Panc1 (cell line): ENCODE measurements around the gene IL1RAPL1. TPM values are rescaled to one million over a fixed set of nuclear protein-coding genes. Genes with fewer than 3 reads are reported as not detected.

Experiments used
- ATAC-seq: fragments of 200-7000 bp; cut with Tn5 transposase; 2 replicates; pipeline ENCODE4 v1.9.1; 2020; ENCODE audit warnings: mild to moderate bottlenecking, moderate library complexity
- BruUV-seq: library from RNA; stranded (reverse); fragments of 400-500 nt; replicated peaks from 2 replicates; lab custom pipeline; 2021; lab: Mats Ljungman, UMichigan
- CTCF ChIA-PET: fragments of 300-600 bp; sonication (Branson Sonifier 250); formaldehyde crosslinking; loops from one replicate; lab custom pipeline; 2022; ENCODE audit warnings: antibody characterized with exemption; lab: Charles Lee
- POLR2A ChIA-PET: fragments of 300-600 bp; sonication (Branson Sonifier 250); formaldehyde crosslinking; loops from one replicate; lab custom pipeline; 2022; ENCODE audit warnings: antibody characterized with exemption; lab: Charles Lee
- DNase-seq: peaks from one replicate; pipeline ENCODE4 v3.0.0-alpha.2; 2010; ENCODE audit warnings: low read depth, low spot score
- H3K27ac ChIP-seq: 2 replicates; pipeline ENCODE4 v1.5.1; 2011; ENCODE audit warnings: mild to moderate bottlenecking, low read length, inconsistent platforms
- H3K27me3 ChIP-seq: fragments of 200-500 bp; sonication (Bioruptor generic); 2 replicates; pipeline ENCODE4 v1.6.0; 2014; ENCODE audit warnings: low read length, inconsistent platforms; ENCODE audit not compliant: control insufficient read depth, insufficient read depth
- H3K36me3 ChIP-seq: fragments of 200-500 bp; sonication (Bioruptor generic); 2 replicates; pipeline ENCODE4 v1.5.1; 2014; ENCODE audit warnings: inconsistent platforms, mild to moderate bottlenecking, low read length, moderate library complexity; ENCODE audit not compliant: control insufficient read depth, insufficient read depth
- H3K4me1 ChIP-seq: 2 replicates; pipeline ENCODE4 v1.5.1; 2011; ENCODE audit warnings: inconsistent platforms, mild to moderate bottlenecking, low read length, moderate library complexity; ENCODE audit not compliant: control insufficient read depth, insufficient read depth
- H3K4me3 ChIP-seq, 2 experiments: 2 replicates each; pipeline ENCODE4 v1.5.1; 2011 to 2012; ENCODE audit warnings: low read depth in 2 of 2, low read length in 2 of 2, mild to moderate bottlenecking in 2 of 2, inconsistent platforms in 1 of 2, moderate library complexity in 1 of 2
- H3K9me3 ChIP-seq: fragments of 200-500 bp; sonication (Bioruptor generic); 2 replicates; pipeline ENCODE4 v1.5.1; 2014; ENCODE audit warnings: low read depth, mild to moderate bottlenecking, inconsistent platforms, low read length, moderate library complexity; ENCODE audit not compliant: control insufficient read depth, insufficient read depth
- POLR2AphosphoS5 ChIP-seq: IDR thresholded peaks from 2 replicates; pipeline ENCODE4 v1.6.1; 2012; ENCODE audit warnings: mild to moderate bottlenecking, low read depth, low read length, moderate library complexity
- SIN3A ChIP-seq: IDR thresholded peaks from 2 replicates; pipeline ENCODE4 v1.6.1; 2012; ENCODE audit warnings: low read depth, mild to moderate bottlenecking, low read length, moderate library complexity, borderline replicate concordance; ENCODE audit not compliant: insufficient read depth
- TCF7L2 ChIP-seq: IDR thresholded peaks from 2 replicates; pipeline ENCODE4 v1.6.1; 2011; ENCODE audit warnings: mild to moderate bottlenecking, low read depth, low read length, inconsistent platforms
- in situ Hi-C: cut with HindIII; loops from 2 replicates; pipeline ENCODE4 v1.10.0; 2016; ENCODE audit warnings: low sequenced_read_pairs, low pct_unique_long_range_greater_than_20kb
- intact Hi-C: fragments of 100-400 bp; cut with micrococcal nuclease; formaldehyde crosslinking; loops from one replicate; pipeline ENCODE4 v1.10.0; 2022; ENCODE audit not compliant: unreplicated experiment
- total RNA-seq: library from RNA; stranded (reverse); gene quantifications from one replicate; pipeline ENCODE4 v1.2.1, GENCODE V29; 2021; ENCODE audit not compliant: unreplicated experiment
- TF ChIP-seq, protein P1 (sequence below), 2 experiments: IDR thresholded peaks; 2 replicates each; pipeline ENCODE4 v1.6.1; 2011 to 2012; ENCODE audit warnings: low read depth in 2 of 2, control low read depth in 1 of 2, low read length in 1 of 2, mild to moderate bottlenecking in 1 of 2, moderate library complexity in 1 of 2; ENCODE audit not compliant: insufficient read depth in 1 of 2
- TF ChIP-seq, protein P2 (sequence below): fragments of 450-650 bp; IDR thresholded peaks from 2 replicates; pipeline ENCODE4 v1.5.1; 2017; ENCODE audit warnings: mild to moderate bottlenecking

The IL1RAPL1 gene
- total RNA-seq, 1 experiment from 2014 or later: 0.59 TPM

DNA sequence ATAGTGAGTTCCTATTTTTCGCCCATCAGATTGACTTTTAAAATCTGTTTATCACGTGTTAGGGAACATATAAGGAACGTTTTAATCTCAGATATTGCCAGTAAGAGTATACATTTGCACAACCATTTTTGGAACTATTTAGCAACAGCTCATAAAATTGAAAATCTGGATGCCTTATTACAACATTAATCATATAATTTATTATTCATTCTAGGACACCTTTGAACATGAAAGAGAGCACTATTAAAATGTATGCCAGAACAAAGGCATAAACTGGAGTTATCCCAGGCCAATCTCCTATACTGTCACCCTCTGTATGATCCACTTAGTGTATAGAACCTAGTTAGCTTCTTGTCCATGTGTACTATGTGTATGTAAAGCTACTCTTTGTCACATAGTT is 1049.1 kb downstream of the IL1RAPL1 start:
- Histone ChIP-seq H3K4me1 (no peaks in the 10 kb centered on the region), H3K27me3 (no peaks in the 10 kb centered on the region), H3K9me3 (no peaks in the 10 kb centered on the region), H3K27ac (no peak overlapping the region), H3K36me3 (no peaks in the 10 kb centered on the region), H3K4me3 (no peak overlapping the region)
- POLR2A ChIA-PET: no interaction called here
- CTCF ChIA-PET: no interaction called here
- TF ChIP-seq POLR2AphosphoS5 (no peak), TCF7L2 (no peak), SIN3A (no peak)
- TF ChIP-seq, protein P1, sequence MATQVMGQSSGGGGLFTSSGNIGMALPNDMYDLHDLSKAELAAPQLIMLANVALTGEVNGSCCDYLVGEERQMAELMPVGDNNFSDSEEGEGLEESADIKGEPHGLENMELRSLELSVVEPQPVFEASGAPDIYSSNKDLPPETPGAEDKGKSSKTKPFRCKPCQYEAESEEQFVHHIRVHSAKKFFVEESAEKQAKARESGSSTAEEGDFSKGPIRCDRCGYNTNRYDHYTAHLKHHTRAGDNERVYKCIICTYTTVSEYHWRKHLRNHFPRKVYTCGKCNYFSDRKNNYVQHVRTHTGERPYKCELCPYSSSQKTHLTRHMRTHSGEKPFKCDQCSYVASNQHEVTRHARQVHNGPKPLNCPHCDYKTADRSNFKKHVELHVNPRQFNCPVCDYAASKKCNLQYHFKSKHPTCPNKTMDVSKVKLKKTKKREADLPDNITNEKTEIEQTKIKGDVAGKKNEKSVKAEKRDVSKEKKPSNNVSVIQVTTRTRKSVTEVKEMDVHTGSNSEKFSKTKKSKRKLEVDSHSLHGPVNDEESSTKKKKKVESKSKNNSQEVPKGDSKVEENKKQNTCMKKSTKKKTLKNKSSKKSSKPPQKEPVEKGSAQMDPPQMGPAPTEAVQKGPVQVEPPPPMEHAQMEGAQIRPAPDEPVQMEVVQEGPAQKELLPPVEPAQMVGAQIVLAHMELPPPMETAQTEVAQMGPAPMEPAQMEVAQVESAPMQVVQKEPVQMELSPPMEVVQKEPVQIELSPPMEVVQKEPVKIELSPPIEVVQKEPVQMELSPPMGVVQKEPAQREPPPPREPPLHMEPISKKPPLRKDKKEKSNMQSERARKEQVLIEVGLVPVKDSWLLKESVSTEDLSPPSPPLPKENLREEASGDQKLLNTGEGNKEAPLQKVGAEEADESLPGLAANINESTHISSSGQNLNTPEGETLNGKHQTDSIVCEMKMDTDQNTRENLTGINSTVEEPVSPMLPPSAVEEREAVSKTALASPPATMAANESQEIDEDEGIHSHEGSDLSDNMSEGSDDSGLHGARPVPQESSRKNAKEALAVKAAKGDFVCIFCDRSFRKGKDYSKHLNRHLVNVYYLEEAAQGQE (IDR thresholded peaks at IDR 0.05; ENCODE audit: insufficient read depth in 1 of 2, low read depth in 2 of 2, low read length in 1 of 2): no peak
- TF ChIP-seq, protein P2, sequence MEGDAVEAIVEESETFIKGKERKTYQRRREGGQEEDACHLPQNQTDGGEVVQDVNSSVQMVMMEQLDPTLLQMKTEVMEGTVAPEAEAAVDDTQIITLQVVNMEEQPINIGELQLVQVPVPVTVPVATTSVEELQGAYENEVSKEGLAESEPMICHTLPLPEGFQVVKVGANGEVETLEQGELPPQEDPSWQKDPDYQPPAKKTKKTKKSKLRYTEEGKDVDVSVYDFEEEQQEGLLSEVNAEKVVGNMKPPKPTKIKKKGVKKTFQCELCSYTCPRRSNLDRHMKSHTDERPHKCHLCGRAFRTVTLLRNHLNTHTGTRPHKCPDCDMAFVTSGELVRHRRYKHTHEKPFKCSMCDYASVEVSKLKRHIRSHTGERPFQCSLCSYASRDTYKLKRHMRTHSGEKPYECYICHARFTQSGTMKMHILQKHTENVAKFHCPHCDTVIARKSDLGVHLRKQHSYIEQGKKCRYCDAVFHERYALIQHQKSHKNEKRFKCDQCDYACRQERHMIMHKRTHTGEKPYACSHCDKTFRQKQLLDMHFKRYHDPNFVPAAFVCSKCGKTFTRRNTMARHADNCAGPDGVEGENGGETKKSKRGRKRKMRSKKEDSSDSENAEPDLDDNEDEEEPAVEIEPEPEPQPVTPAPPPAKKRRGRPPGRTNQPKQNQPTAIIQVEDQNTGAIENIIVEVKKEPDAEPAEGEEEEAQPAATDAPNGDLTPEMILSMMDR: no peak
- no peak for ATAC-seq
- no TSS peak for BruUV-seq
- intact Hi-C loops: no loop called here
- DNase-seq: no peak
- in situ Hi-C loops: no loop called here

DNA sequence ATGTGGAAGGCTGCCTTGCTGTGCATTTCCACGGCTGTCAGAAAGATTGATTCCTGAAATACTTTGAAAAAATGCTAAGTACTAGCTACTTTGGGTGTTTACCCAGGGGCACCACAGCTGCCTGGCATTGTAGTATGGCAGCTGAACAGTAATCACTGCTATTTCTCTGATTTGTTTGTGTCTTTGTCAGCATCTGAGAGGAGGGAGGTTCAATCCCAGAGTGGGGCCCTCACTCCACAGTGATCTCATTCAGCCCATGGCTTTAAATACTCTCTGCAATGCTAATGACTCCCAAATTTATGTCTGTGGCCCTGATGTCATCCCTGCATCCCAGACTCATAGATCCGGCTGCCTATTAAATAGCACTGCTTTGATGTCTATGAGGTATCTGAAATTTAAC is 1052.9 kb downstream of the IL1RAPL1 start:
- ChIA-PET POLR2A (no interaction called here), CTCF (no interaction called here)
- BruUV-seq: no TSS peak
- H3K9me3 ChIP-seq: no peaks in the 10 kb centered on the region
- H3K27ac ChIP-seq: no peak overlapping the region
- intact Hi-C loops: no loop called here
- in situ Hi-C loops: no loop called here
- no peak for TF ChIP-seq TCF7L2
- no peak for ATAC-seq
- H3K4me1 ChIP-seq: no peaks in the 10 kb centered on the region
- no peaks in the 10 kb centered on the region for H3K36me3 ChIP-seq
- no peak overlapping the region for H3K4me3 ChIP-seq
- H3K27me3 ChIP-seq: no peaks in the 10 kb centered on the region
- DNase-seq: no peak

DNA sequence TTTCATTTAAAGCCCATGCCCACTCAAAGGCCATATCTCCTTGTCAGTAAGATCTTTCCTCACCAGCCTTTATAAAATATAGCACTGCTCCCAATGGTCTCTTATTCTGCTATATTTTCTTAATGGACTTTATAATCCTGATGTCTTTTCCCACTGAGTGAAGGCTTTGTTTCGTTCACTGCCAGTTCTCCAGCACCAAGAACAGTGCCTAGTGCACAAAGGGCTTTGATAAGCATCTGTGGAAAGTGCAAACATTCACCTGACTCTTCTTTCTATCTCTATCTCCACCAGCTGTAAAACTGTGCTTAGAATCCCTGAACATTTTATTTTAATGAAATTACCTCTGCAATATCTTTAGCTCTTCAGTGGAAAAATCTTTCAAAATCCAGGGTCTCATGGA is 1054.2 kb downstream of the IL1RAPL1 start:
- ChIA-PET POLR2A (no interaction called here), CTCF (no interaction called here)
- Histone ChIP-seq H3K4me3 (no peak overlapping the region), H3K9me3 (no peaks in the 10 kb centered on the region), H3K36me3 (no peaks in the 10 kb centered on the region), H3K4me1 (no peaks in the 10 kb centered on the region), H3K27me3 (no peaks in the 10 kb centered on the region), H3K27ac (no peak overlapping the region)
- in situ Hi-C loops (no loop called here), intact Hi-C loops (no loop called here)
- TF ChIP-seq, protein P2: no peak
- TF ChIP-seq SIN3A (no peak), POLR2AphosphoS5 (no peak), TCF7L2 (no peak)
- TF ChIP-seq, protein P1 (IDR thresholded peaks at IDR 0.05; ENCODE audit: insufficient read depth in 1 of 2, low read depth in 2 of 2, low read length in 1 of 2): no peak
- ATAC-seq (no peak), DNase-seq (no peak)
- no TSS peak for BruUV-seq
